GM18909 (cell line): ENCODE measurements around the gene PLA2G4B.

Source experiments
- ATAC-seq: cut with Tn5 transposase; IDR thresholded peaks from one replicate; pipeline ENCODE4 v1.9.1; 2021; ENCODE audit warnings: mild to moderate bottlenecking; ENCODE audit not compliant: unreplicated experiment, poor library complexity

The PLA2G4B gene

GRCh38 chr15:41848631-41849030, 10.0 kb downstream of the PLA2G4B start:
- no peak for ATAC-seq

GRCh38 chr15:41849204-41849603, 10.6 kb downstream of the PLA2G4B start:
- ATAC-seq = no peak

GRCh38 chr15:41849861-41850260, 11.2 kb downstream of the PLA2G4B start:
- no peak for ATAC-seq

GRCh38 chr15:41850482-41851166, 12.0 kb downstream of the PLA2G4B start:
- ATAC-seq = no peak

GRCh38 chr15:41851167-41851523, 12.5 kb downstream of the PLA2G4B start:
- ATAC-seq = no peak

GRCh38 chr15:41851755-41852370, 13.2 kb downstream of the PLA2G4B start:
- no peak for ATAC-seq

GRCh38 chr15:41852736-41853590, 14.3 kb downstream of the PLA2G4B start:
- no peak for ATAC-seq

GRCh38 chr15:41853831-41854230, 15.2 kb downstream of the PLA2G4B start:
- no peak for ATAC-seq

- ATAC-seq = no peak
Observed at GRCh38 chr15:41854443-41854842, 15.8 kb downstream of the PLA2G4B start.

GRCh38 chr15:41855261-41855961, 16.8 kb downstream of the PLA2G4B start:
- ATAC-seq = no peak

- no peak for ATAC-seq
Observed at GRCh38 chr15:41856262-41856661, 17.6 kb downstream of the PLA2G4B start.

- ATAC-seq = no peak
Observed at GRCh38 chr15:41856716-41857115, 18.1 kb downstream of the PLA2G4B start.

- ATAC-seq = no peak
Observed at GRCh38 chr15:41857316-41857715, 18.7 kb downstream of the PLA2G4B start.

- no peak for ATAC-seq
Observed at GRCh38 chr15:41858756-41859155, 20.1 kb downstream of the PLA2G4B start.

- no peak for ATAC-seq
Observed at GRCh38 chr15:41860049-41860828, 21.6 kb downstream of the PLA2G4B start.

- no peak for ATAC-seq
Observed at GRCh38 chr15:41861736-41862356, 23.2 kb downstream of the PLA2G4B start.

- no peak for ATAC-seq
Observed at GRCh38 chr15:41862515-41863116, 24.0 kb downstream of the PLA2G4B start.

- no peak for ATAC-seq
Observed at GRCh38 chr15:41865490-41866055, 26.9 kb downstream of the PLA2G4B start.

- no peak for ATAC-seq
Observed at GRCh38 chr15:41866263-41866703, 27.6 kb downstream of the PLA2G4B start.
